ENCODE results near the gene EXO1.

GRCh38 chr1:241899210-241899609, 51.2 kb downstream of the EXO1 start:
- TF ChIP-seq CTCF (IDR thresholded peaks at IDR 0.05) (no peak), POLR2A (IDR thresholded peaks at IDR 0.05) (no peak)
